Measurements from ENCODE around the gene CFAP221.
"Not testable (repeated sequence)": the region's sequence is repeated elsewhere in the genome, so short reads cannot be mapped to it uniquely, and the experiment has no call there.

CFAP221 gene

DNA sequence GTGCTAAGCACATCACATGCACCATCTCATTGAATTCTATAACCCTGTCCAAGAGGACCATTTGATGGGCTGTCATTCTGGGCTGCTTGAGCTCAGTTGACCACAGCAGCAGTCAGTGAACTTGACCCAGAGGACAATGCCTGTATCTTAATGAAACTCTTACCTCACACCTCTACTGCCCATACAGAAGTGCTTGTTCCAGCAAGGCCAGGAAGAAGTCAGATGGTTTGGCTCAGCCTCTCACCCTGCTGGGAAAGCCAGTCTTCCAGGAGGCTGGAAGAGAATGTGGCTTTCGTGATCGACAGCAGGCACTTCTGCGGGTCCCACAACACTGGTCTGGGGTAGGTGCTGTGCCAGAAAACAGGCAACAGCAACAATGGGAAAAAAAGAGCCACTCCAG, 47.3 kb downstream of the CFAP221 start:
- no peak for DNase-seq

DNA sequence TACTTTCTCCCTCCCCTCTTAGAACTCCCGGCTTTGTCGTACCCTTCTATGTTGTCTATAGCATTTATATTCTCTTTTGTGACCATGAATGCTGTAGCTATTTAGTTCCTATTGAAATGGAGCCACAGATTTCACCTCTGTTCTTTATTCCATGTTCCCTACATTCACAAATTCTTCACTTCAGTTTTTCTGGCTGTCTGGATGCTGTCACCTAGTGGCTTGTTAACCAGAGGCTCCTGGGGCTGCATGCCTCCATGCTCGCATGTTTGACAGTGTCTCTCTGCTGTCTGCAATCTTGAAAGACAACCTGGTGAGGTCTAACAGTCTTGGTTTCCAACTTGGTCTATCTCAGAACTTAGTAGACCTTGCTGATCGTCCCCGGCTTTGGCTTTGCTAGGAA, 48.2 kb downstream of the CFAP221 start:
- no peak for DNase-seq

DNA sequence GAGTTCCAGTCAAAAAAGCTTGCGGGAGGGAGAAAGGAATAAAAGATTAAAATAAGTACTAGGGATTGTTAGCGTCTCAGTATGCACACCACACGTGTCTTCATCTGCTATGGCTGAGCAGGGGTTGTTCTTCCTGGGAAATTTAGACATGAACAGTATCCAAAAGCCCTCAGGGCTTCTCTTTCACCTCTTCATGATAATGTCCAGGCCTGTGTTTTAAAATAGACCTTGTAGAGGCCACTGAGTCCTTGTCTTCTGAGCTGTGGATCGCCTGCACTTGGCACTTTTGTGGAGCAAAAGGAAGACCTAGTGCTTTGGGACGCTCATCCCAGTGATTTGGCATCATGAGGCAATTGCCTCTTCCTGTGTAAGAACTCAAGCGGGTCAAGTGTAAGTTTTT, 52.4 kb downstream of the CFAP221 start:
- DNase-seq: no peak

DNA sequence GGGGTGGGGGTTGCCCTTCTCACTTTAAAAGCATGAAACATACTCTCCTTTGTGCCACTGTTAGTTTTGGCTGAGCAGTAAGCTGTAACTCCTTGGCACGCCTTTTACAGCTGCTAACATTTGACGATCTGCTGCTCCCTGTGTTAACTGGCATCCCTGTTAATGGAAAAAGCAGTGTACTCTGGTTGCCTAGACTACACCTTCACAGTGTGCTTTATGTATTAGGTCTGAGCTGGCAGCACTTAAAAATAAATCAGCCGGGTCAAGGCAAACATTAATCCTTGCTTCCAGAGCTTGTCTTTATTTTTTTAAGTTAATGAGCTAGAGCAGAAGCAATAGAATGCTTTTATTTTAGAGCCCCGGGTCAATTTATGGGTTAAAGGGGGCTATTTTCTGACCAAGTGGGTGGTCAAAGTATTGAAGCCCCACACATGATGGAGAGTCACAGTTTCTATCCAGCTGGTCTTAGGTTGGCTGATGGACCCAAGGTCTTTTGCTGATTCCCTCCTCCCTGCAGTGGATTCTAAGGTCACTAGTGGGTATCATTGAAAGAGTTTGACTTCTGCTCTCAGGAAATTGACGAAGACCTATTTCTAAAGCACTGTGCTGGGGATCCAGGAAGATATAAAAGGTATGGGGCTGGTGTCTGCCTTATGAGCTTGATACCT, 54.5 kb downstream of the CFAP221 start:
- no peak for DNase-seq

DNA sequence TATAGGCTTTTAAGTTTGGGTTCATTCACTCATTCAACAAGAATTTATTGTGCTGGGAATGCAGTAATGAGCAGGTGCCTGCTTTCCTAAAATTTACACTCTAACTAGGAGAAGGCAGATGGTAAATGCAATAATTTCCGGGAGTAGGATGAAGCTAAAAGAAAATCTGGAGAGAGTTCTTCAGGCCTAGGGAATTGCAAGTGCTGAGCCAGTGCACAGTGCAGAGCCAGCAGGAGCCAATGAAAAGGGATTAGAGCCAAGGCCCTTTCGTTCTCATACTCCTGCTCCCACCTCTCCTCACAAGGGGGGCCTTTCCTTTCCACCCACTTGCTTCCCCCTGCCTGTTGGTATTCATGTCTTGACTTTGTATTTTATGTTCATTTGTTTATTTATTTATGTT, 55.1 kb downstream of the CFAP221 start:
- no peak for DNase-seq

DNA sequence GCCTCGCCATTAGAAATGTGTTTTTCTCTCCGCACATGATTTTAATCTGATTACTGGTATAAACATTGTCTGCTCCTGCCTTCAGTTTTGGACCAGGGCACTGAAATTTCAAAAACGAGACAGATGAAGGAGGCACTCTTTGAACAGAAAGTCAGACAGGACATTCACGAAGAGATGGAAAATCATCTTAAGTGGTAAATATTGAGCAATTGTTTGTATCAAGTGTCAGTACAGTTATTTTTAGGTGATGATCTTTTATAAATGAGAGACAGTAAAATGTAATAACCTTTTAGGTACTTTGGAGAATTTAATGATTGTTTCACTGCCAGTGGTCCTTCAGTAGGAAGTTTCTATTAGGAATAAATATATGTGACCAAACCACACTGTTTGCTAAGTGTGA, 60.8 kb downstream of the CFAP221 start:
- DNase-seq: no peak

DNA sequence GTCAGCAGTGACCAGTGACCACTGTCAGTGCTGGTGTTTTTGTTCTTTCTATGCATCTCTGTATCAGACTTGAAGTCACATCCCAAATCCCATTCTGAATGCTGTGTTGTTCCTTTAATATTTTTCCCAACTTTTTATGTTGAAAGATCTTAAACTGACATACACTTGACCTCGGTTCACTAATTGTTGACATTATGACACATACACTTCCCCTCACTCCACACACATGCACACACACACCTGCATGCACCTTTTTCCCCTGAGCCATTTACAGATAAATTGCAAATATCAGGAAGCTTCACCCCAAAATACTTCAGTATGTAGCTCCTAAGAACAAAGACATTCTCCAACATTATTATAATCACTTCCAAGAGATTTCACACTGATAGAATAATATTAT, 62.4 kb downstream of the CFAP221 start:
- DNase-seq: no peak

DNA sequence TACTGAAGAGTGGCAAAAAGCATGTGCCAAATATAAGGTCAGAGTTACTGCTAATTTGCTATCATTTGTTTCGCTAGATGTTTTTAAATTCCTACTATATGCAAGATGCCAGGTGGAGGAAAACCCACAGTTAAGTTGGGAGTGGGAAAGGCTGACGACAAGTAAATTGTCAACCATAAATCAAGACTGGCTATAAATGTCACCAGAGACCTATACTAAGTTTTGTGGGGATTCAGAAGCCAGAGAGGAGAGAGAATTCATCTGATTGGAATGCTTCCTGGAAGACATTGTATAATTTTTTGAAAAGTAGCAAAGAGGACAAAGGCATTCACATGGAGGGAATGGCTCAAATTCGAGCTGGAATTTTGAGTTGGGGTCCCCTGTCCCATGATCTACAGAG, 64.3 kb downstream of the CFAP221 start:
- DNase-seq: no peak

DNA sequence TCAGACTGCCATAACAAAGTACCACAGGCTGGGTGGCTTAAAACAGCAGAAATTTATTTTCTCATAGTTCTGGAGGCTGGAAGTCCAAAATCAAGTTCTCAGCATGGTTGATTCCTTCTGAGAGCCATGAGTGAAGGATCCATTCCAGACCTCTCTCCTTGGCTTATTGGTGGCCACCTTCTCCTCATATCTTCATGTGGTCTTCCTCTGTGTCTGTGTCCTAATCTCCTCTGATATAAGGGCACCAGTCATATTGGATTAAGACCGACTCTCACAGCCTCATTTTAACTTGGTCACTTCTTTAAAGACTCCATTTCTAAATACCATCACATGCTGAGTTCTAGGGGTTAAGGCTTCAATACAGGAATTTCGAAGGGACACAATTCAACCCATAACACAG, 65.1 kb downstream of the CFAP221 start:
- DNase-seq: no peak

DNA sequence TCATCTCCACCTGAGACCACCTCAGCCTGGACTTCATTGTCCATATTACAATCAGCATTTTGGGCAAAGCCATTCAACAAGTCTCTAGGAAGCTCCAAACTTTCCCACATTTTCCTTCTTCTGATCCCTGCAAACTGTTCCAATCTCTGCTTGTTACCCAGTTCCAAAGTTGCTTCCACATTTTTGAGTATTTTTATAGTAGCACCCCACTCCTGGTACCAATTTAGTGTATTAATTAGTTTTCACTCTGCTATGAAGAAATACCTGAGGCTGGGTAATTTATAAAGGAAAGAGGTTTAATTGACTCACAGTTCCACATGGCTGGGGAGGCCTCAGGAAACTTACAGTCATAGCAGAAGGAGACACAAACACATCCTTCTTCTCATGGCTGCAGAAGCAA, 69.9 kb downstream of the CFAP221 start:
- not testable (repeated sequence) for DNase-seq

DNA sequence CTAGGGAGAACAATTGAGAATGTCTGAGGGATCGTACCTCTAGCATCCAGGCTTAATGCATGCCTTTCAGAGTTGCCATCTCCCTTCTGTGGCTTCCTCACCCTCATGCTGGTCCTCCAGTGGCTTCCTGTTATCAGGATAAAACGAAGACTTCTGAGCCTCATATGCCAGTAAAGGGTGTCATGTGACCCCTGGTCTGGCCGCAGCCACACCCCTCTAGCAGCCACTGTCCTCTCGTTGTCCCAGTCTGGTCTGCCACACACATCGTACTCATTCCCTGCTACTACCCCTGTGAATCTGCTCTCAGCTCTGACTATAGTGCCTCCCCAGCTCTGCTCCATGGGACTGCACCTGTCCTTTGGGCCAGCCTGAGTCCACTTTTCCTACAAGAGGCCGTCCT, 72.2 kb downstream of the CFAP221 start:
- DNase-seq: no peak

DNA sequence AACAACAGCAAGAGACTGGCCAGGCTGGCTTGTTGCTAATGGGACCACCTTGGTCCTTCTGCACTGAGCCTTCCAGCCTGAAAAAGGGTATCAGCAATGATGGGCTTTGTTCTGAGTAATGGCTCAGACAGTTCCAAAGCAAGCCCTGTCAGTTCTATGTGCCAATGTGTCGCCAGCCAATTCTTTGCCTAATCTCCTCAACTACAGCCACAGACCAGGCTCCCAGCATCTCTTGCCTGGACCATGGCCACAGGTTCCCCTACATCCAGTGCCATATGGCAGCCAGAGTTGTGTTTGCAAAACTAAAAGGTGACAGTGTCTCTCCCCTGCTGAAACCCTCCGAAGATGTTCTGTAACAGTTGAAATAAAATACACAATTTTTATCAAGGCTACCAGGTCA, 73.2 kb downstream of the CFAP221 start:
- no peak for DNase-seq

DNA sequence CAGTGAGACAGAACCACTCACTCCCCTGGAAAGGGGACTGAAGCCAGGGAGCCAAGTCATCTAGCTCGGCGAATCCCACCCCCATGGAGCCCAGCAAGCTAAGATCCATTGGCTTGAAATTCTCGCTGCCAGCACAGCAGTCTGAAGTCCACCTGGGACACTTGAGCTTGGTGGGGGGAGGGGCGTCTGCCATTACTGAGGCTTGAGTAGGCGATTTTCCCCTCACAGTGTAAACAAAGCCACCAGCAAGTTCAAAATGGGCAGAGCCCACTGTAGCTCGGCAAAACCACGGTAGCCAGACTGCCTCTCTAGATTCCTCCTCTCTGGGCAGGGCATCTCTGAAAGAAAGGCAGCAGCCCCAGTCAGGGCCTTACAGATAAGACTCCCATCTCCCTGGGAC, 74.5 kb downstream of the CFAP221 start:
- not testable (repeated sequence) for DNase-seq

DNA sequence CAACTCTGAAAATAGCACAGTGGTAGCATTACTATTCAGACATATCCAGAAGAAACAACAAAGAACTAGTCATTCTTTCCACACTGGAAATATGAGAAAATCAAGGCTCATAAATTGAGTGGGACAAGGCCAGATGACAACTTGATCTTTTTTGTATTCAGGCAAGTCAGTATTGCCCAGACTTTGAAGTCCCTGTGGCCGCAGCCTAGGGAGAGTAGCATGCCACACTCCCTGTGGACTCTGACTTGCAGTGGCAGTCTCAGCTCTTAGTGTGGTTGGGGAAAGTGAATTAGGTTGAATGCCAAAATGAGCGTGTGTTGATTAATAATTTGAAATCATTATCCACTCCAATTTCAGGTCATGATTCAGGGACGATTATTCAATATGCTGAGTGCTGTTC, 81.0 kb downstream of the CFAP221 start:
- DNase-seq: no peak

DNA sequence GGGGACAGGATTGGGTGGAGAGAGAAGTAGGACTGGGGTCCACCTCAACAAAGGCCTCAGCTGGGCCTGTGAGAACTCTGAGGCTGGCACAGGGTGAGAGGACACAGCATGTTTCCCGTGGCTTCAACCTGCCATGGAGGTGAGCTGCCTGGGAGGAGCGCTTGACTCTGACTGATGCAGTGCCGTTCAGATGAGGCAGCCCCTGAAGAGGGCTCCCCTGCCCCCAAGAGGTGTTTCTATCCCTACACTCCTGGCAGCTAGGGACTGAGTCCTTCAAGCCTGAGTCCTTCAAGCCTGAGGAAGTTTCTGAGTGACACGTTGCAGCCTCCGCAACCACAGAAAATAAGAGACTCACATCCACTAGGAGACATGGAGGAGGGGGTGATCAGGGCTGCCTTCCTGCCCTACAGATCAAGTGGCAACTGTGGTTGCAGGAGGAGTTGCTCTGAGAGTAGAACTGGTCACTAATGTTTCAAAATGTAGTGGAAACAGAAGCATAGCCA, 85.1 kb downstream of the CFAP221 start:
- DNase-seq: no peak

DNA sequence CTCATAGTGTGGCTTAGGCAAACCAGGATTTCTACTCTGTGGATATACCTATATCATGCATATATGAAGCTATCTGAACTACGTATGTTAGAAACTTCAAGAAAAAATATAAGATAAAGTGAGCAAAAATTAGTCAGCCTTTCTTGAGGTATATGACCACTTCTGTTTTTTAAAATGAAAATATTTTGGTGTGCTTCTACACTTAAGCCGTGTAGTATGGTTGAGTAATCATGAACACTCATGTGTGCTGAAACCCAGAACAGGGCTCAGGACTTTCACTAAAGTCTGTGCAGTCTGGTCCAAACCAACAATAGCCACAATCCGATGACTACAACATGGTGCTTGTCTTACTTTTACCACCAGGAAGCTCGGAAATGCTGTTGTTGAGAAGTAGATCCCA, 85.9 kb downstream of the CFAP221 start:
- DNase-seq: no peak

DNA sequence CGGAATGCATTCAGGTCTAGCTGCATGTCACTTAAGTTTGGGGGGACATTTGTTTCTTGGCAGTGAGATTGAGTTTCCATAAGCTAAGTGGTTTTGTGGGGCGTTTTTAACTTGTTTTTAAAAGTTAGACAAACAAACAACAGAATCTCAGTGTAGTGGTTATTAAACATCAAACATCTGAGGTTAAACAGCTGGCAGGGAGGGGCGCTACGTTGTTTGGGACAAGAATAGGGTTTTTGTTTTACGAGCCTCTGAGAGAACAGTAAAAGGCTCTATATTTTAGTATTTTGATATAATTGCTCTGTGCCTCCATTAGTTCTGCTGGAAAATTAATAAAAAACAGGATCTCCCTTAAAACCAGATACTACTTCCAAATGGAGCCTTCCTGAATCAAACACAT, 93.1 kb downstream of the CFAP221 start:
- no peak for DNase-seq

DNA sequence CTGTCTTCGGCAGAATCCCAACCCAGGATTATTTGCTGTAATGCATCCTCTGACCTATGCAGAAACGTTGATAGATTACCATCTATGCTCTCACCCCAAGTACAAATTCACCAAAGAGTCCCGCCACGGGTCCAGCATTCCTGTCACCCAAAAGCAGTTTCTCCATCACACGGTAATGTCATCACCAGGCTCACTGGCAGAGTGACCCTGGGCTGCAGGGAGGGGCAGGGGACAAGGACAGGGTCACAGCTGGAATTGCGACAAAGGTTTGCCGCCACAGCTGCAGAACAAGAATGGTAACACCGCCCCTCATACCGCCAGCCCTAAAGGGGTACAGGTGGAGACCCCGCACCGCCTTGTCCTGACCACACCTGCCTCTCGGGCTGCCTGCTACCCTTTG, 94.0 kb downstream of the CFAP221 start:
- DNase-seq: no peak

DNA sequence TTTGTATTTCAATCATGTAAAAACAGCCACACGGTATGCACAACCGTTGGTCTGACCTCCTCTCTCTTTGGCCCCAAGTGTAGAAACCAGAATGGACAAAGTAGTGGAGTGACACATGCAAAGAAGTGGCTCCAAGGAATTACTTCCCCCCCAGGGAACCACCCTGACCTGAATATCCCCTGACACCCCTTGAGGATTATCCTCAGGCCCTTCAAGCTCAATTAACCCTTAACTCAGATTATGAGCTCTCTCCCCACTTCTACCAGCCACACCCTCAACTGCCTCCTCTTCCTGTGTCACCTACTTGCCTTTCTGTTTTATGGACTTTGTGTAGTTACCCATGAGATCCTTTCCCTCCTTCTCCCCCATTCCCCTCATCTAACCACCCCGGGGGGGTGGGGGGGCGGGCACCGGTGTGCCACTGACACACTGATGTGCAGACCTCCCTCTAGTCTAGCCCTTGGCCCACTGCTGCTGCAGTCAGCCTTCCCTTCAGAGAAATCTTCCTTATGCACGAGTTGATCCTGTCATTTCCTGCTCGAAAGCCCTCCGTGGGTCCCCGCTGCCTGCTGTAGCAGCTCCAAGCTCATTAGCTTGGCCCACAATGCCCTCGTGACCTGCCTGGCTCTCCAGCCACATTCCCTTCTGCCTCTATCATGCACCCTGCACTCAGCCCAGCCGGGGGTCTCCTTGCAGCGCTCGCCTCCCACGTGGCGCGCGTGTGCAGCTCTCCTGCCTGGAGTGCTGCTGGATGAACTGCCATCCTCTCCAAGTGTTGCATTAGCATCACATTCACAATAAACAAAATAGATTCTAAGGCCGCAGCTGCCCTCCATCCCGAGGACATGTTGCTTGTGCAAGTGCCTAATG, 94.7 kb downstream of the CFAP221 start:
- DNase-seq: no peak

DNA sequence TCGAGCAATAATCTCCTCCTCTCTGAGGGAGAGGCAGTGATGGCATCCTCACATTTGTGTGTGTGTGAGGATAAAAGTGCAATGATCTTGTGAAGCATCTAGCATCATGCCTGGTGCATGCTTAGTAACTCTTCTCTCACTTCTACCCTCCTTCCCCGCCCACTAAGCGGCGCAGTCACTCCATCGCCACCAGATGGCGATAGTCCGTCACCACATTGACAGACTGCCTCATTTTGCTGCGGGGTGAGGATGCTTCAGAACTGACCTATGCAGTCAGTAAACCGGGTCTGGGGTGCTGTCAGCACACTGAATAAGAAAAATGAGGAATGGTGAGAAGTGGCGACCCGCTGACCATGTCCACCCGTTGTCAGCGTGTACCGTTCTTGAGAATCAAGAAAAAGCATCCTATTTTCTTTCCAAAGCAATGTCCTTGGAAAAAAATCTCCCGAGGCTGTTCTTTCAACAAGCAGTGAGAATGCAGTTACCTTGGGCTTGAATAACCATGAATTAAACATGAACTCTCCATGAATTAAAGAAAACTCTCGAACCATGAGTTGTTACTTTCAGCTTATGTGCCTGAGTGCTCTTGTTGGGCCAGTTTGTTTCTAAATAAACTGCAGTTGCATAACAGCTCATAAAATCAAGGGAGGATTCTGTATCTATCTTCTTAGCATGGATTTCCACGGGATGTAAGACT, 97.5 kb downstream of the CFAP221 start:
- DNase-seq: peak; percentile 48

DNA sequence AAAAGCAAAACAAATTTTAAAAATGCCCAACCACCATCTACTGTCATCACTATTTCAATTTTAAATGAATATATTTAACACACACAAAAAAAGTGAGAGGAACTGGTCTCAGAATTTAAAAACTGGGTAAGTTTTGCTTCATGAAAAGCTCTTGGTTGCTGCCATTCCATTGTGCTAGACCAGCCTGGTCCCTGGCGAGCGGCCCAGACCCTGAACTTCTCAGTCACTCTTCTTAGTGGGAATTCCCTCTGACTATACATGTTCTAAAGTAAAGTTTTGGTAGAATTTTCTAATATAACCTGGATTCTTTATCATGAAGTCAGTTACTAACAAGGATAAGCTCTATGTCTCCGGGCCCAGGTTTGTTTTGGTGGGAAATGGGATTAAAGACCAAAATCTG, 99.9 kb downstream of the CFAP221 start:
- DNase-seq: no peak

DNA sequence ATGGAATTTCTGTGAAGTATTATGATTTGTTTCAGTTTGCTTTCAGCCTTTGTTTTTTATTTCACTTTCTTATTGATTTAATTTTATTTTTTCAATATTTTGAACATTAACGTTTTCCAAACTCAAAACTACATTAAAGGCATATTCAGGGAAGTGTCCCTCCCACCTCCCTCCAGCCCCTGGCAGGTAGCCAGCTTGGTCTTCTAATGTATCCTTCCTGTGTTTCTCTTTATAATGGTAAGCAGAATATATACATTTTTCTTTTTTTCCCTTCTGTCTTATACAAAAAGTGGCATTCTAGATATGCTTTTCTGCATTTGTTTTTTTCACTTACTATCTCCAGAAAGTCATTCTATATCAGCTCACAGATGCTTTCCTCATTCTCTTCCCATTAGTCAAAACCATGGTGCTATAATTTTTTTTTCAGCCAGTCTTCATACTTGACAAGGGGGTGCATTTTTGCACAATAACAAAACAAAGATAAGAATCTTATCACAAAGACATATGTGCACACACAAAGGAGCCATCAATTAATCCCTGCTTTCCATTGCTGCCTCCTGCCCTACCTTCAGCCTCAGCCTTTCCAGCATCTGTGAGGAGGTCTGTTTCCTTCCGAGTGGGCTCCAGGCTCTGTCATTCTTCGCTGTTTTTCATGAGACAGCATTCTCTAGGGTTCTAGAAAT, 101.1 kb downstream of the CFAP221 start:
- peak; percentile 28 for DNase-seq

DNA sequence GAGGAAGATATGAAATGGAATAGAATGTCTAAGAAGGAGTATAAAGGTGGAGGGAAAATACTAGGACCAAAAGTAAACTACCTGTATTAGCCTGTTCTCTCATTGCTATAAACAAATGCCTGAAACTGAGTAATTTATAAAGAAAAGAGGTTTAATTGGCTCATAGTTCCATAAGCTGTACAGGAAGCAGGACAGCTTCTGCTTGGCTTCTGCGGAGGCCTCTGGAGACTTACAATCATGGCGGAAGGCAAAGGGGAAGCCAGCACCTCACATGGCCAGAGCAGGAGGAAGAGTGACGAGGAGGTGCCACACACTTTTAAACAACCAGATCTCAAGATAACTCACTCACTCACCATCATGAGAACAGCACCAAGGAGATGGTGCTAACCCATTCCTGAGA, 101.9 kb downstream of the CFAP221 start:
- DNase-seq: no peak
